ENCODE results near the gene PGLYRP4.
"Not testable (repeated sequence)": the region's sequence is repeated elsewhere in the genome, so short reads cannot be mapped to it uniquely, and the experiment has no call there.

Gene PGLYRP4

DNA sequence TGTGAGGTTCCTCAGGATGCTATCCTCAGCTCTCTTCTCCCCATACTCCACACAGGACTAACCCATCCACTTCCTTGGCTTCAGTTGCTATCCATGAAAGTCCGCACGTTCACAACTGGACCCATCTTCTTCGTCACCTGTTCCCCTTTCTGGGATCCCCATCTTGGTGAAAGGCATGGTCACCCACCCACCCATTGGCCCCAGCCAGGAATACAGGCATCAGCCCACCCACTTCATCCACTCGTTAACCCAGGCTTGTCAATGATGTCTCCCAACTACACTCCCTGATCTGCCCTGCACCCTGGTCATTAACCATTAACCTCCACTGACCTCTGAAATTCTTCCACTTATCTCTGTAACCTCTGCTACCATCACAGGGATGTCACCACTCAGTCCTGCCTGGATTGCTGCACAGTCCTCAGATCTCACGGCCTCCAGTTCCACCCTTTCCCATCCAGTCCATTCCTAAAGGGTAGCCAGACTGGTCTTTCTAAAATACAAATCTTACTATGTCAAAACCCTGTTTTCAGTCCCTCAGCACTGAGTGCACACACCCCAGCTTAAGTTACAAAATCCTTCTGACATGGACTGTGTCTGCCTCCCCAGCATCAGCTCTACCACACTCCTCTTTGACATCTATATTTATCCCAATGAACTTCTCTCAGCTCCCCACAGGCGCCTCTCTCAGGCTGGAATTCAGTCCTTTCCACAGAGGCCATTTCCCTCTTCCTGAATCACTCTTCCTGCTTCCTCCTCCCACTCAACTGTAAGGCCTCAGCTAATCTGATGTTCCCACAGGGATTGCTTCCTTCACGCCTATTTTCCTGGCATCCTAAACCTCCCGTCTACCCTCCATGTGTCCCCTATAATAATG, 10.4 kb downstream of the PGLYRP4 start:
- Histone ChIP-seq H3K36me3 (ENCODE audit: control insufficient read depth, insufficient read depth, low read length) (no peaks in the 10 kb centered on the region), H3K9me3 (ENCODE audit: control insufficient read depth, insufficient read depth, low read length) (no peaks in the 10 kb centered on the region), H3K27me3 (ENCODE audit: control insufficient read depth, insufficient read depth, low read length) (no peaks in the 10 kb centered on the region), H3K27ac (ENCODE audit: low read length) (no peak overlapping the region), H3K4me1 (ENCODE audit: control insufficient read depth, insufficient read depth, low read length) (no peaks in the 10 kb centered on the region), H3K4me3 (ENCODE audit: low read length) (no peak overlapping the region)
- no peak for DNase-seq (ENCODE audit: low read depth, low spot score)
- WGBS (ENCODE audit: insufficient coverage, insufficient read length): no CpG with 5 or more reads among the region's 8 CpGs

DNA sequence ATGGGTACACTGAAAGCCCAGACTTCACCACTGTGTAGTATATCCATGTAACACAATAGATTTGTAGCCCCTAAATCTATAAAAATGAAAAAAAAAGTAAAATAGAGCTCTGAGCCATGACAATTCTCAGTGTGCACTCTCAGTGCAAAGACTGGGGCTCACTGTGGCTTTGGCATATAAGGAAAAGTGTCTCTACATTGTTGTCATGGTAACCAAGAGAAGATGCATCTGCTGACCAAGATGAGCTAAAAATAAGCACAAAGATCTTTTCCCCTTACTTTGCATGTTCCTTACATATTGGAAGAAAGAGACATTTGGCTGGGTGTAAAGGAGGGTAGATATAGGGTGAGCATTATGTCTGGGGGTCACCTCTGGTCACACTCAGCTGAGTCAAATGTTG, 12.0 kb downstream of the PGLYRP4 start:
- H3K4me1 ChIP-seq (ENCODE audit: control insufficient read depth, insufficient read depth, low read length): no peaks in the 10 kb centered on the region
- no peaks in the 10 kb centered on the region for H3K27me3 ChIP-seq (ENCODE audit: control insufficient read depth, insufficient read depth, low read length)
- H3K9me3 ChIP-seq (ENCODE audit: control insufficient read depth, insufficient read depth, low read length): no peaks in the 10 kb centered on the region
- DNase-seq (ENCODE audit: low read depth, low spot score): no peak
- no peak overlapping the region for H3K27ac ChIP-seq (ENCODE audit: low read length)
- no peak overlapping the region for H3K4me3 ChIP-seq (ENCODE audit: low read length)
- H3K36me3 ChIP-seq (ENCODE audit: control insufficient read depth, insufficient read depth, low read length): no peaks in the 10 kb centered on the region

DNA sequence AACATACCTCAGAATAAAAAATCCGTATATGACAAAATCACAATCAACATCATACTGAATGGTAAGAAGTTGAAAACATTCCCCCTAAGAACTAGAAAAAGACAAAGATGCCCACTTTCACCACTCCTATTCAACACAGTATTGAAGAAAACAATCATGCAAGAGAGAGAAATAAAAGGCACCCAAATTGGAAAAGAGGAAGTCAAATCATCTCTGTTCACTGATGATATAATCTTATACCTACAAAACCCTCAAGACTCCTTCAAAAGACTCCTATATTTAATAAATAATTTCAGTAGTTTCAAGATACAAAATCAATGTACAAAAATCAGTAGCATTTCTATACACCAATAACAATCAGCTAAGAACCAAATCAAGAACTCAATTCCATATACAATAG, 14.7 kb downstream of the PGLYRP4 start:
- WGBS (ENCODE audit: insufficient coverage, insufficient read length): no CpG with 5 or more reads among the region's 1 CpG
- Histone ChIP-seq H3K27ac (ENCODE audit: low read length) (no peak overlapping the region), H3K4me3 (ENCODE audit: low read length) (no peak overlapping the region), H3K27me3 (ENCODE audit: control insufficient read depth, insufficient read depth, low read length) (no peaks in the 10 kb centered on the region), H3K4me1 (ENCODE audit: control insufficient read depth, insufficient read depth, low read length) (no peaks in the 10 kb centered on the region), H3K36me3 (ENCODE audit: control insufficient read depth, insufficient read depth, low read length) (no peaks in the 10 kb centered on the region), H3K9me3 (ENCODE audit: control insufficient read depth, insufficient read depth, low read length) (no peaks in the 10 kb centered on the region)
- no peak for DNase-seq (ENCODE audit: low read depth, low spot score)

DNA sequence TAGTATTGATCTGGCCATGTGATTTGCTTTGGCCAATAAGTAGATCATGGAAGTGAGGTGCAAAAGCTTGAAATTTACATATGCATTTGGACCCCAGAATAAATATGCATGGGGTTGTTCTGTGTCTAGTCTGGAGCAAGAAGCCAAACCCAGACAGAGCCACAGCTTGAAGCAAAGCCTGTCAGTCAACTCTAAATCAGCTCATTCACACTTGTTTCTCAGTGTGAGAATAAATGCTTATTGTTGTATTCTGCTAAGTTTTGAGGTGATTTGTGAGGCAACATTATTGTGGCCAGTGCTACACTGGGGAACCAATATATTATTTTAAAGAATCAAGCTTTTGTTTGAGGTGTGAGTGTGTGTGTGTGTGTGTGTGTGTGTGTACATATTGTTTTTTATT, 23.7 kb downstream of the PGLYRP4 start:
- Histone ChIP-seq H3K4me1 (ENCODE audit: control insufficient read depth, insufficient read depth, low read length) (no peaks in the 10 kb centered on the region), H3K27me3 (ENCODE audit: control insufficient read depth, insufficient read depth, low read length) (no peaks in the 10 kb centered on the region), H3K27ac (ENCODE audit: low read length) (no peak overlapping the region), H3K4me3 (ENCODE audit: low read length) (no peak overlapping the region), H3K36me3 (ENCODE audit: control insufficient read depth, insufficient read depth, low read length) (no peaks in the 10 kb centered on the region), H3K9me3 (ENCODE audit: control insufficient read depth, insufficient read depth, low read length) (no peaks in the 10 kb centered on the region)
- no peak for DNase-seq (ENCODE audit: low read depth, low spot score)

DNA sequence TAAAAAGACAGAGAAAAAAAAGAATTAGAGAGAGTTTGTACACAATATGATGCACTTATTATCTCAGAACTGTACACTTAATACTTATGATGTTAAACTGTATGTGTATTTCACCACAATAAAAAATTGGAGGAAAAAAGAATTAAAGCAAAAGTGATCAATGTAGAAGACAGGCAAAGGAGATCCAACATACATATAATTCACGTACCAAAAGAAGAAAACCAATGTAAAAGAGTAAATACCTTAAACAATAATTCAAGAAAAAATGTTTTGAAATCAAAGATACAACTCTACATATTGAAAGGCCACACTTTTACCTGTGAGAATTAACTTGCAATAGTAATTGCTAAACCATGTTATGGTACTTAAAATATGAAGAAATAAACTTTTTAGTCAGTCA, 26.1 kb downstream of the PGLYRP4 start:
- no peak overlapping the region for H3K4me3 ChIP-seq (ENCODE audit: low read length)
- H3K27me3 ChIP-seq (ENCODE audit: control insufficient read depth, insufficient read depth, low read length): no peaks in the 10 kb centered on the region
- no peak for DNase-seq (ENCODE audit: low read depth, low spot score)
- WGBS (ENCODE audit: insufficient coverage, insufficient read length): no CpG with 5 or more reads among the region's 1 CpG
- no peak overlapping the region for H3K27ac ChIP-seq (ENCODE audit: low read length)
- no peaks in the 10 kb centered on the region for H3K4me1 ChIP-seq (ENCODE audit: control insufficient read depth, insufficient read depth, low read length)
- H3K36me3 ChIP-seq (ENCODE audit: control insufficient read depth, insufficient read depth, low read length): no peaks in the 10 kb centered on the region
- H3K9me3 ChIP-seq (ENCODE audit: control insufficient read depth, insufficient read depth, low read length): no peaks in the 10 kb centered on the region

DNA sequence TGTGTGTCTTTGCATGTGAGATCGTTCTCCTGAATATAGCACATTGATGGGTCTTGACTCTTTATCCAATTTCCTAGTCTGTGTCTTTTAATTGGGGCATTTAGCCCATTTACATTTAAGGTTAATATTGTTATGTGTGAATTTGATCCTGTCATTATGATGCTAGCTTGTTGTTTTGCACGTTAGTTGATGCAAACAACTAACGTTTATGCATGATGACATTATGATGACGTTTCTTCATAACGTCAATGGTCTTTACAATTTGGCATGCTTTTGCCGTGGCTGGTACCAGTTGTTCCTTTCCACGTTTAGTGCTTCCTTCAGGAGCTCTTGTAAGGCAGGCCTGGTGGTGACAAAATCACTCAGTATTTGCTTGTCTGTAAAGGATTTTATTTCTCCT, 30.5 kb downstream of the PGLYRP4 start:
- H3K27ac ChIP-seq (ENCODE audit: low read length); H3K36me3 ChIP-seq (ENCODE audit: control insufficient read depth, insufficient read depth, low read length); DNase-seq (ENCODE audit: low read depth, low spot score); H3K9me3 ChIP-seq (ENCODE audit: control insufficient read depth, insufficient read depth, low read length); H3K27me3 ChIP-seq (ENCODE audit: control insufficient read depth, insufficient read depth, low read length); H3K4me3 ChIP-seq (ENCODE audit: low read length); H3K4me1 ChIP-seq (ENCODE audit: control insufficient read depth, insufficient read depth, low read length): not testable (repeated sequence)
- WGBS (ENCODE audit: insufficient coverage, insufficient read length): no CpG with 5 or more reads among the region's 7 CpGs

DNA sequence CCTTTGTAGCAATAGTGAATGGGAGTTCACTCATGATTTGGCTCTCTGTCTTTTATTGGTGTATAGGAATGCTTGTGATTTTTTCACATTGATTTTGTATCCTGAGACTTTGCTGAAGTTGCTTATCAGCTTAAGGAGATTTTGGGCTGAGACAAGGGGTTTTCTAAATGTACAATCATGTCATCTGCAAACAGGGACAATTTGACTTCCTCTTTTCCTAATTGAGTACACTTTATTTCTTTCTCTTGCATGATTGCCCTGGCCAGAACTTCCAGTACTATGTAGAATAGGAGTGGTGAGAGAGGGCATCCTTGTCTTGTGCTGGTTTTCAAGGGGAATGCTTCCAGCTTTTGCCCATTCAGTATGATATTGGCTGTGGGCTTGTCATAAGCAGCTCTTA, 32.6 kb downstream of the PGLYRP4 start:
- not testable (repeated sequence) for H3K4me3 ChIP-seq (ENCODE audit: low read length); H3K27ac ChIP-seq (ENCODE audit: low read length); H3K4me1 ChIP-seq (ENCODE audit: control insufficient read depth, insufficient read depth, low read length); DNase-seq (ENCODE audit: low read depth, low spot score); H3K27me3 ChIP-seq (ENCODE audit: control insufficient read depth, insufficient read depth, low read length); H3K9me3 ChIP-seq (ENCODE audit: control insufficient read depth, insufficient read depth, low read length); H3K36me3 ChIP-seq (ENCODE audit: control insufficient read depth, insufficient read depth, low read length)

DNA sequence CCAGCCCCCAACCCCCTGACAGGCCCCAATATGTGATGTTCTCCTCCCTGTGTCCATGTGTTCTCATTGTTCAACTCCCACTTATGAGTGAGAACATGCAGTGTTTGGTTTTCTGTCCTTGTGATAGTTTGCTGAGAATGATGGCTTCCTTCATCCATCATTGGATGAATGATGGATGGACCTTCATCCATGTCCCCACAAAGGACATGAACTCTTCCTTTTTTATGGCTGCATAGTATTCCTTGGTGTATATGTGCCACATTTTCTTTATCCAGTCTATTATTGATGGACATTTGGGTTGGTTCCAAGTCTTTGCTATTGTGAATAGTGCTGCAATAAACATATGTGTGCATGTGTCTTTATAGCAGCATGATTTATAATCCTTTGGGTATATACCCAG, 34.3 kb downstream of the PGLYRP4 start:
- H3K27me3 ChIP-seq (ENCODE audit: control insufficient read depth, insufficient read depth, low read length); DNase-seq (ENCODE audit: low read depth, low spot score); H3K9me3 ChIP-seq (ENCODE audit: control insufficient read depth, insufficient read depth, low read length): not testable (repeated sequence)

DNA sequence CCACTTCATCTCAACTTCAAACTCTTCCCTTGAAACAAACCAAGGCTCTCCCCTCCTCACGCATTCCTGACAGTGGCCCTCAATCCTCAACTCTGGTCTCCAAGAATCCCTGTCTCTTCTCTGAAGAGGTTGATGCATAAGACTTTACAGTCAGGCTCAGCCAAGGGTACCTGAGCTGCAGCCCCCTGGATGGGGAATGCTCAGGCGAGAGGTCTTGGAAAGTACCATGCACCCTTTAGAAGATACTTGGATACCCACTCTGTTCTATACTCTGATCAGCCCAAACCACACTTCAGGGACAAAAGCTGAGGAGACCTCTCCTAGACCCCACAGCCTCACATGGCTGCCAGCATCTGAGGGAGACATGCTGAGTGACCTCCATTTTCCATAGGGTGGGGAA, 35.4 kb downstream of the PGLYRP4 start:
- Histone ChIP-seq H3K27ac (ENCODE audit: low read length) (no peak overlapping the region), H3K4me3 (ENCODE audit: low read length) (no peak overlapping the region), H3K9me3 (ENCODE audit: control insufficient read depth, insufficient read depth, low read length) (no peaks in the 10 kb centered on the region), H3K36me3 (ENCODE audit: control insufficient read depth, insufficient read depth, low read length) (no peaks in the 10 kb centered on the region), H3K4me1 (ENCODE audit: control insufficient read depth, insufficient read depth, low read length) (no peaks in the 10 kb centered on the region), H3K27me3 (ENCODE audit: control insufficient read depth, insufficient read depth, low read length) (no peaks in the 10 kb centered on the region)
- DNase-seq (ENCODE audit: low read depth, low spot score): no peak
- WGBS (ENCODE audit: insufficient coverage, insufficient read length): no CpG with 5 or more reads among the region's 2 CpGs

More for the DNA sequence above, 34.3 kb downstream of the PGLYRP4 start:
- H3K4me1 ChIP-seq (ENCODE audit: control insufficient read depth, insufficient read depth, low read length); H3K36me3 ChIP-seq (ENCODE audit: control insufficient read depth, insufficient read depth, low read length); H3K4me3 ChIP-seq (ENCODE audit: low read length); H3K27ac ChIP-seq (ENCODE audit: low read length): not testable (repeated sequence)

DNA sequence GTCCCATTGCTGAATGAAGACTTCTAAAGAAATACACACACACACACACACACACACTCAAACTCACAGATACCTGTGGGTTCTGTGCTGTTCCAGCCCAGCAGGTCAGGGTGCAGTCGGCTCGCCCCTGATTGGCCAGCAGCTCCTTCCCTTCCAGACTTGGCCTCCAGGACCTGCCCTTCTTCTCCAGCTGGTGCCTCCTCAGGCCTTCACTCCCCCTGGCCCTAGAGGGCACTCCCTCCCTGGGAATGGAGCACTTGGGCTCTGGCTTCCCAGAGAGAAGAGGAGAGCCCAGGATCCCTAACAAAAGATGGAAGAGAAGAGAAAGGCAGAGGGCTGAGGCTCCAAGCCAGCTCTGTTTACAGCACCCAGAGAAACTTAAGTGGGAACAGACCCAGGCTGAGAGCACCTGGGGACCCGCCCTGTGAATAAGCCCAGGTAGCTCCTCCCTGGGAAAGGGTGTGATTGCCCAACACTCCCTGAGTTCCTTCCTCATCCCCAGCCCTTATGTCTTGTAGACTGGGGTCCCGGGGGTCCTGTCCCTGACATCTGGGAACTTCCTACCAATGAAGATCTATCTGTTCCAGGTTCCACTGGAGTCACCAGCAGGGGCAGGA, 36.0 kb downstream of the PGLYRP4 start, which contains the start of gene PGLYRP3:
PGLYRP3 (minus strand) TSS at position 383 of the 617 bp plus-strand sequence. CDS start 2,287 bp downstream, outside the sequence.
- Histone ChIP-seq H3K27me3 (ENCODE audit: control insufficient read depth, insufficient read depth, low read length) (no peaks in the 10 kb centered on the region), H3K4me3 (ENCODE audit: low read length) (no peak within 1 kb of the TSS), H3K4me1 (ENCODE audit: control insufficient read depth, insufficient read depth, low read length) (no peaks in the 10 kb centered on the region), H3K27ac (ENCODE audit: low read length) (no peak within 1 kb of the TSS), H3K9me3 (ENCODE audit: control insufficient read depth, insufficient read depth, low read length) (no peaks in the 10 kb centered on the region), H3K36me3 (ENCODE audit: control insufficient read depth, insufficient read depth, low read length) (no peaks in the 10 kb centered on the region)
- no peak for DNase-seq (ENCODE audit: low read depth, low spot score)
- WGBS (ENCODE audit: insufficient coverage, insufficient read length): no CpG with 5 or more reads among the region's 4 CpGs

DNA sequence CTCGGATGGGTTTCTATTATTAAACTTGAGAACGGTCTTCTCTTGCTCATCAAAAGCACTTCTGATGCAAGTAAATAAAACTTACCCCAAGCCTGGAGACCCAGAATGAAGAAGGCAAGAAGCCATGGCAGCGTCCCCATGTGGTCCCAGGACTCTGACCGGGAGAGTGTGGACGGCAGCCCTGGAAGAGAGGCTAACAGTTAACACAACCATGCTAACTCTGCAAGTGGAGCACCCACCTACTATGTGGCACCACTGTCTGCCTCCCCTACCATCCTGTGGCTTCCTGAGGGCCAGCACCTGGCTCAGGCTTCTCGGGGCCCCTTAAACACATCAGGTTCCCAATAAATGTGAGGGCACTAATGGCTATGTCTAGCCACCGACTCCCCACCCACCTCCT, 38.1 kb downstream of the PGLYRP4 start:
- no peak for DNase-seq (ENCODE audit: low read depth, low spot score)
- Histone ChIP-seq H3K4me3 (ENCODE audit: low read length) (no peak overlapping the region), H3K4me1 (ENCODE audit: control insufficient read depth, insufficient read depth, low read length) (peaks cover 1% of the 10 kb centered on the region; the same call in 1 of the 2 replicates), H3K27ac (ENCODE audit: low read length) (no peak overlapping the region), H3K27me3 (ENCODE audit: control insufficient read depth, insufficient read depth, low read length) (no peaks in the 10 kb centered on the region), H3K36me3 (ENCODE audit: control insufficient read depth, insufficient read depth, low read length) (no peaks in the 10 kb centered on the region), H3K9me3 (ENCODE audit: control insufficient read depth, insufficient read depth, low read length) (no peaks in the 10 kb centered on the region)
- no CpG with 5 or more reads among the region's 7 CpGs for WGBS (ENCODE audit: insufficient coverage, insufficient read length)
